GM13977 (cell line): ENCODE data around the gene MXRA5.
"Not testable (repeated sequence)": the region's sequence is repeated elsewhere in the genome, so short reads cannot be mapped to it uniquely, and the experiment has no call there.

ENCODE experiments used
- DNase-seq: peaks from one replicate; pipeline ENCODE4 v3.0.0; 2012; ENCODE audit warnings: low spot score
- CTCF ChIP-seq: IDR thresholded peaks from 2 replicates; pipeline ENCODE4 v1.5.1; 2012; ENCODE audit warnings: mild to moderate bottlenecking, control low read depth; ENCODE audit not compliant: insufficient read depth; ENCODE audit errors: extremely low read depth, missing control alignments
- in situ Hi-C: fragments of 300-500 bp; cut with MboI; formaldehyde crosslinking; loops from one replicate; pipeline ENCODE4 v1.12.0; 2022; ENCODE audit warnings: low sequenced_read_pairs, low pct_unique_long_range_greater_than_20kb, mixed read lengths, inconsistent platforms; ENCODE audit not compliant: unreplicated experiment

The MXRA5 gene

GRCh38 chrX:3293251-3293650, 53.2 kb downstream of the MXRA5 start:
- in situ Hi-C loops, result no loop called here
- no peak for TF ChIP-seq CTCF
- no peak for DNase-seq

GRCh38 chrX:3290561-3290960, 55.9 kb downstream of the MXRA5 start:
- TF ChIP-seq CTCF, result no peak
- DNase-seq, result no peak
- in situ Hi-C loops, result no loop called here

- TF ChIP-seq CTCF, result no peak
- in situ Hi-C loops, result no loop called here
- no peak for DNase-seq
Observed at GRCh38 chrX:3286196-3286945, 60.1 kb downstream of the MXRA5 start.

GRCh38 chrX:3280706-3281105, 65.7 kb downstream of the MXRA5 start:
- DNase-seq, result no peak
- in situ Hi-C loops, result no loop called here
- no peak for TF ChIP-seq CTCF

- DNase-seq, in situ Hi-C loops: not testable (repeated sequence)
Observed at GRCh38 chrX:3273668-3274067, 72.8 kb downstream of the MXRA5 start.

GRCh38 chrX:3271834-3272186, 74.6 kb downstream of the MXRA5 start:
- no peak for DNase-seq
- no peak for TF ChIP-seq CTCF
- in situ Hi-C loops, result no loop called here

GRCh38 chrX:3271183-3271833, 75.1 kb downstream of the MXRA5 start:
- TF ChIP-seq CTCF, result no peak
- DNase-seq, result no peak
- in situ Hi-C loops, result no loop called here
